ENCODE data around the gene WWP2. TPM values are rescaled to one million over a fixed set of nuclear protein-coding genes. Genes with fewer than 3 reads are reported as not detected.

The WWP2 gene
- total RNA-seq, 2 experiments from 2014 or later = 30.7 to 35.1 TPM

- intact Hi-C loops (cut with micrococcal nuclease) = no loop called here
- no peak overlapping the region for H3K27ac Mint-ChIP-seq
- H3K36me3 Mint-ChIP-seq (ENCODE audit: low read depth) = peaks cover 3% of the 10 kb centered on the region
- H3K4me3 Mint-ChIP-seq = no peak overlapping the region
- no peaks in the 10 kb centered on the region for H3K27me3 Mint-ChIP-seq
- ChIA-PET CTCF (no interaction called here), POLR2A (no interaction called here)
- DNase-seq = no peak
- no peak for ATAC-seq
- no peaks in the 10 kb centered on the region for H3K9me3 Mint-ChIP-seq
- peaks cover 5% of the 10 kb centered on the region for H3K4me1 Mint-ChIP-seq (ENCODE audit: low read depth)
- TF ChIP-seq, protein P1, sequence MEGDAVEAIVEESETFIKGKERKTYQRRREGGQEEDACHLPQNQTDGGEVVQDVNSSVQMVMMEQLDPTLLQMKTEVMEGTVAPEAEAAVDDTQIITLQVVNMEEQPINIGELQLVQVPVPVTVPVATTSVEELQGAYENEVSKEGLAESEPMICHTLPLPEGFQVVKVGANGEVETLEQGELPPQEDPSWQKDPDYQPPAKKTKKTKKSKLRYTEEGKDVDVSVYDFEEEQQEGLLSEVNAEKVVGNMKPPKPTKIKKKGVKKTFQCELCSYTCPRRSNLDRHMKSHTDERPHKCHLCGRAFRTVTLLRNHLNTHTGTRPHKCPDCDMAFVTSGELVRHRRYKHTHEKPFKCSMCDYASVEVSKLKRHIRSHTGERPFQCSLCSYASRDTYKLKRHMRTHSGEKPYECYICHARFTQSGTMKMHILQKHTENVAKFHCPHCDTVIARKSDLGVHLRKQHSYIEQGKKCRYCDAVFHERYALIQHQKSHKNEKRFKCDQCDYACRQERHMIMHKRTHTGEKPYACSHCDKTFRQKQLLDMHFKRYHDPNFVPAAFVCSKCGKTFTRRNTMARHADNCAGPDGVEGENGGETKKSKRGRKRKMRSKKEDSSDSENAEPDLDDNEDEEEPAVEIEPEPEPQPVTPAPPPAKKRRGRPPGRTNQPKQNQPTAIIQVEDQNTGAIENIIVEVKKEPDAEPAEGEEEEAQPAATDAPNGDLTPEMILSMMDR (IDR thresholded peaks at IDR 0.05) = no peak
These were observed 75.2 kb downstream of the WWP2 start for GRCh38 chr16:69837380-69837779.

- no peak overlapping the region for H3K4me3 Mint-ChIP-seq
- DNase-seq (no peak), ATAC-seq (no peak)
- POLR2A ChIA-PET = no interaction called here
- no peaks in the 10 kb centered on the region for H3K27me3 Mint-ChIP-seq
- intact Hi-C loops (cut with micrococcal nuclease) = no loop called here
- peaks cover 3% of the 10 kb centered on the region for H3K36me3 Mint-ChIP-seq (ENCODE audit: low read depth)
- peaks cover 5% of the 10 kb centered on the region for H3K4me1 Mint-ChIP-seq (ENCODE audit: low read depth)
- TF ChIP-seq, protein P1 (IDR thresholded peaks at IDR 0.05) = no peak
- H3K9me3 Mint-ChIP-seq = no peaks in the 10 kb centered on the region
- CTCF ChIA-PET = no interaction called here
- no peak overlapping the region for H3K27ac Mint-ChIP-seq
These were observed 76.4 kb downstream of the WWP2 start for GRCh38 chr16:69838489-69838888.

DNA sequence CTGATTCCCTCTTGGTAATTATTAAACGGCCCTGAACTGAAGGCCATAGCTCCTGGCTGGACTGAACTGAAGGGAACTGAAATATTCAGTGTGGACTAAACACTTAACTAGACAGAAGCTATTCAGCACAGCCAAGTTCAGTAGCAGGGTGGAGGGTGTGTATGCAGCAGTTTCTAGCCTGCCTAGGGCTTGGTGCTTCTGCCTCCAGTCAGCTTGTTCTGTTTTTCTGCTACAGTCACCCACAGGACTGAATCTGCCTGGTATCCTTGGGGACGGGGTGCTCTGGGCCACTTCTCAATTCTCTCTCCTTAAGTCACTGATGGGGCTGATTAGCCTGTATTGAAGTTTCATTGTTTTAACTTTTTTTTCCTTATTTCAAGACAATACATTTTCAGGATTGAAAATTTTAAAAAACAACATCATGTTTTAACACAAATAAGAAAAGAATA is 77.1 kb downstream of the WWP2 start:
- no peaks in the 10 kb centered on the region for H3K27me3 Mint-ChIP-seq
- H3K4me3 Mint-ChIP-seq = no peak overlapping the region
- ChIA-PET POLR2A (no interaction called here), CTCF (interaction anchor here (1.0 kb wide), 1 partner anchor 10 kb away, joined by 3 read pairs; no protein-coding TSS in a partner anchor)
- H3K36me3 Mint-ChIP-seq (ENCODE audit: low read depth) = peaks cover 3% of the 10 kb centered on the region
- no peaks in the 10 kb centered on the region for H3K9me3 Mint-ChIP-seq
- ATAC-seq (no peak), DNase-seq (no peak)
- H3K4me1 Mint-ChIP-seq (ENCODE audit: low read depth) = peaks cover under 1% of the 10 kb centered on the region
- intact Hi-C loops (cut with micrococcal nuclease) = no loop called here
- no peak overlapping the region for H3K27ac Mint-ChIP-seq
- TF ChIP-seq, protein P1 (IDR thresholded peaks at IDR 0.05) = no peak

DNA sequence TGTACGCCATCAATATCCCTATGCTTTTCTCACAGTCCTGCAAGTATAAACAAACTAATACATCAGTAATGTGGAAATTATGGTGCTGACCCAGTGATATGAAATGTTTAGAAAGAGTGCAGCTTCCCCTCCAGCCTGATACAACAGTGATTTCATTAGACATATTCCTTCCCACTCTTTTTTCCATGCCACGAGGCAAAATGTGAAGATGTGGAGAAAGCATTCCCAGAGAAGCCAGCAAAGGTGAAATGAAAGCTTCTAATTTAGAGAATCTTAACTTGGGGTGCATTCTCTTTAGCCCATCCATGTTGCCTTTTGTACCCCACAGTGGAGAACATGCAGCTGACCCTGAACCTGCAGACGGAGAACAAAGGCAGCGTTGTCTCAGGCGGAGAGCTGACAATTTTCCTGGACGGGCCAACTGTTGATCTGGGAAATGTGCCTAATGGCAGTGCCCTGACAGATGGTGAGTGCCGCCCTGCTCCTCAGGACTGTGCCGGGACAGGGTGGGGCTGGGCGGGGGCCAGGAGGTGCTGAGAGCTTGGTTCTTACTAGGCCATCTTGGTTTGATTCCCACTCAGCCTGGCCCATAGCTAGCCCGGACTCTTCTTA is 77.8 kb downstream of the WWP2 start:
- intact Hi-C loops (cut with micrococcal nuclease) = no loop called here
- ChIA-PET CTCF (interaction anchor here (1.0 to 1.8 kb wide), 2 partner anchors 10 to 44 kb away, joined by 3 to 6 read pairs; no protein-coding TSS in a partner anchor), POLR2A (no interaction called here)
- Mint-ChIP-seq H3K9me3 (no peaks in the 10 kb centered on the region), H3K27me3 (no peaks in the 10 kb centered on the region), H3K27ac (no peak overlapping the region), H3K4me3 (no peak overlapping the region), H3K4me1 (ENCODE audit: low read depth) (no peaks in the 10 kb centered on the region), H3K36me3 (ENCODE audit: low read depth) (peaks cover 3% of the 10 kb centered on the region)
- TF ChIP-seq, protein P1 (IDR thresholded peaks at IDR 0.05) = no peak
- DNase-seq (no peak), ATAC-seq (no peak)

- Mint-ChIP-seq H3K27me3 (no peaks in the 10 kb centered on the region), H3K9me3 (no peaks in the 10 kb centered on the region), H3K36me3 (ENCODE audit: low read depth) (peaks cover 3% of the 10 kb centered on the region), H3K4me3 (no peak overlapping the region), H3K4me1 (ENCODE audit: low read depth) (no peaks in the 10 kb centered on the region), H3K27ac (no peak overlapping the region)
- no peak for ATAC-seq
- ChIA-PET CTCF (interaction anchor here (1.1 to 1.8 kb wide), 4 partner anchors 29 to 90 kb away, joined by 3 to 6 read pairs (median 4); no protein-coding TSS in a partner anchor), POLR2A (interaction anchor here (0.6 kb wide), 1 partner anchor 10 kb away, joined by 3 read pairs; no protein-coding TSS in a partner anchor)
- no peak for DNase-seq
- TF ChIP-seq, protein P1 (IDR thresholded peaks at IDR 0.05) = no peak
- intact Hi-C loops (cut with micrococcal nuclease) = no loop called here
These were observed 78.8 kb downstream of the WWP2 start for GRCh38 chr16:69840975-69841374.
